GM12873 (cell line): Measurements from ENCODE around the gene FOLR1.
A peak's percentile ranks its signal among the peaks of the same experiment; 100 is the strongest.

Experiments used
- CTCF ChIP-seq: IDR thresholded peaks from 2 replicates; pipeline ENCODE4 v1.5.1; 2012; ENCODE audit warnings: low read depth, mild to moderate bottlenecking, moderate library complexity, low read length, control low read depth; ENCODE audit not compliant: insufficient read depth; ENCODE audit errors: missing control alignments

FOLR1 gene

DNA sequence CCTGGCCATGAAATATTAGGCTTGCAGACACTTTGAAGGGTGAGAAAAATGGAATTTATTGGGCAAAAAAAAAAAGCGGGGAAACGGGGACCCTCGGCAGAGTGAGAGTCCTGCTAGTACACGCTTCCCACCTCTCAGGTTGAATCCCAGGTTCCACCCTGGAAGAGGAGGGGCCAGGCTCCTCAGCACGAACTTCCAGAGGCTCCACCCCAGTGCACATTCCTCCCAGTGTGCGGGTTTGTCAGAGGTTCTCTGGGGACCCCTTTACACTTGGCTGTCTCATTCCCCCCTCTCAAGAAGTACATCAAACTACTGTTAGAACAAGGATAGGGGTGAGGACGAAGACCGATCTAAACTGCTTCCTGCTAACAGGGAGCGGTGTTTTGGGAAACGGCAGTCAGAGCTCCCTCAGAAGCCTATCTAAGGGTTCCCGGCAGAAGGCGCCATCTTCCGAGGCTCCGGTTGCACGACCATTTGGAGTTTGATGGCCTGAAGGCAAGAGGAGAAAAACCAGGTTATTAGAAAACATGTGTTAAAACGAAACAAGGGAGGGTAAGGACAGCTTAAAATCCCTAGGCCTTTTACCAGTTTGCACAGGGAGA is 28.9 kb upstream of the FOLR1 start:
- TF ChIP-seq CTCF: no peak

DNA sequence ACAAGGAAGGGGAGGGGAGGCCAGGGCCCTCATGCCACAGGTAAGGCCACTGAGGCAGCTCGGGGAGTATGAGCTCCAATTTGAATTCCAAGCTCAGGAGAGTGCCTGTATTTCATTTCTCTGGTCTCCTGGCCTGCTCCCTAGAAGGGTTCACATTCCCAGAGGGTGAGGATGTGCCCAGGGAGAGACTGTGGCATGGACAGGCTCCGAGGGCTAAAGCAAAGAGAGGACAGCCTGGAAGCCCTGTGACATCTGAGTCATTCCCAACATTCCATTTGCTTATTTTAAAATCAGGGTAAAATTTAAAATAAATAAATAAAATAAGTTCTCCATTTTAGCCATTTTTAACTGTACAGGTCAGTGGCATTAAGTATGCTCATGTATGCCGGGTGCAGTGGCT is 18.6 kb upstream of the FOLR1 start:
- no peak for TF ChIP-seq CTCF

GRCh38 chr11:72174302-72175070 is 17.5 kb upstream of the FOLR1 start:
- TF ChIP-seq CTCF: no peak

DNA sequence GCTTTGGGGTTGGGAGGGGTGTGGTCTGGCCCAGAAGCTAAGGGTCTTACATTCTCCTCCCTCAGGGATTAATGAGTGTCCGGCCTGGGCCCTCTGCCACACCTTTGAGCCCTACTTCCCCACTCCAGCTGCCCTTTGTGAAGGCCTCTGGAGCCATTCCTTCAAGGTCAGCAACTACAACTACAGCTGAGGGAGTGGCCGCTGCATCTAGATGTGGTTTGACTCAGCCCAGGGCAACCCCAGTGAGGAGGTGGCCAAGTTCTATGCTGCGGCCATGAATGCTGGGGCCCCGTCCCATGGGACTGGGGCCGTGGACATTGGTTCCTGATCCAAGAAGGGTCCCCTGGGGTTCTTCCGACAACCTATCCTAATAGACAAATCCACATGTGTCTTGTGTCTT is 14.3 kb upstream of the FOLR1 start:
- no peak for TF ChIP-seq CTCF

DNA sequence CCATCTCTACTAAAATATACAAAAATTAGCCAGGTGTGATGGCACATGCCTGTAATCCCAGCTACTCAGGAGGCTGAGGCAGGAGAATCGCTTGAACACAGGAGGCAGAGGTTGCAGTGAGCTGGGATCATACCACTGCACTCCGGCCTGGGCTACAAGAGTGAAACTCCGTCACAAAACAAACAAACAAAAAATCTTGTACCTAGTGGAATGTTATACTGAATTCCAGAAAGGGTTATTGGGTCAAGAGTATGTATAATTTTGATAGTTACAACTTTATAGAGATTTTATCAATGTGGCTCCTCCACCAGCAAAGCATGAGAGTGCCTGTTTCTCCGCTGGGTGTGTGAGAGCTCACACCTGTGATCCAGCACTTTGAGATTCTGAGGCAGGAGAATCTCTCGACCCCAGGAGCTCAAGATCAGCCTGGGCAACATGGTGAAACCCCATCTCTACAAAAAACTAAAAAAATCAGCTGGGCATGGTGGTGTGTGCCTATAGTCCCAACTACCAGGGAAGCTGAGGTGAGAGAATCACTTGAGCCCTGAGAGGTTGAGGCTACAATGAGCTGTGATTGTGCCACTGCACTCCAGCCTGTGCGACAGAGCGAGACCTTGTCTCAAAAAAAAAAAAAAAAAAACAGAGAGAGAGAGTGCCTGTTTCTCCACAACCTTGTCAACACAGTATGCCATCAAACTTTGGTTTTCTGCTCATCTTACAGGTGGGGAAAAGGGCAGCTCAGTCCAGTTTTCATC is 12.7 kb upstream of the FOLR1 start:
- TF ChIP-seq CTCF: no peak

DNA sequence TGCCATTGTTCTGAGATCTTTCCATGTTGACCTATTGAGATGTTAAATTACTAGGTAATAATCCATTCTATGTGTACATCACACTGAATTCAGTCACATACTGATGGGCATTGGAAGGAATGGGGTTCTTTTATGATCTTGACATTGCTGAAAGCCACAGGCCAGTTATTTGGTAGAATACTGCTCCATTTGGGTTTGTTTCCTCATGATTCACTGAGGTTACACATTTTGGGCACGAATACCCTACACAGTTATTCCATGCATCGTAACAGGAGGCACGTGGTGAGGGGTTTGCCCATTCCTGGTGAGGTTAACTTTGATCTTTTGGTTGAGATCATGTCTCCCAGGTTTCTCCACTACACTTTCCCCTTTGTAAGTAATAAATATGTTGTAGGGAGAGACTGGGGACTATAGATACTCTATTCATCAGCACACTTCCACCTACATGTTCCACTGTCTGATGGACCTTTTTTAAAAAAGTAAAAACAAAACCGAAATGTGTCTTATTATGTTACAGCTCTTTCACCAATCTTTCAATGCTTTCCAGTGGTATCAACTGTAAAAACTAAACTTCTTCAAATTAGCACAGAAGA is 12.0 kb upstream of the FOLR1 start:
- TF ChIP-seq CTCF: no peak

GRCh38 chr11:72181553-72181958 is 10.4 kb upstream of the FOLR1 start:
- peak; percentile 30 for TF ChIP-seq CTCF
